Neural progenitor cell (in vitro differentiated cells): ENCODE measurements around the gene LAMP1.

ENCODE experiments used
- EZH2 ChIP-seq: fragments of 200-600 bp; sonication (generic); IDR thresholded peaks from 2 replicates; pipeline ENCODE4 v1.6.1; 2017; ENCODE audit warnings: antibody characterized with exemption, mild to moderate bottlenecking, moderate library complexity
- EZH2phosphoT487 ChIP-seq: fragments of 200-600 bp; sonication (generic); IDR thresholded peaks from 2 replicates; pipeline ENCODE4 v1.6.1; 2017; ENCODE audit warnings: antibody characterized with exemption
- TF ChIP-seq, protein P1 (sequence below): fragments of 200-600 bp; sonication (generic); IDR thresholded peaks from 2 replicates; pipeline ENCODE4 v1.5.1; 2017; ENCODE audit warnings: antibody characterized with exemption, mild to moderate bottlenecking

DNA sequence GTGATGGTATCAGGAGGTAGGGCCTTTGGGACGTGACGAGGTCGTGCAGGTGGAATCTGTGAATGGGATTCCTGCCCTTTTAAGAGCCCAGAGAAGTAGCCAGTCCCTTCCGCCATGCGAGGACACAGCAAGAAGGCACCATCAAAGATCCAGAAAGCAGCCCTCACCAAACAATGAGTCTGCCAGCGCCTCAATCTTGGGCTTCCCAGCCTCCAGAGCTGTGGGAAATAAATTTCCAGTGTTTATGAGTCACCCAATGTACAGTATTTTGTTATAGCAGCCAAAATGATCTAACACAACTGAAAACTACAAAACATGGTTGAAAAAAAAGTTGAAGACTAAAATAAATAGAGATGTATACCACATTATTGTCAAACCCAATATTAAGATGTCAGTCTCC is 16.9 kb upstream of the LAMP1 start:
- TF ChIP-seq, protein P1, sequence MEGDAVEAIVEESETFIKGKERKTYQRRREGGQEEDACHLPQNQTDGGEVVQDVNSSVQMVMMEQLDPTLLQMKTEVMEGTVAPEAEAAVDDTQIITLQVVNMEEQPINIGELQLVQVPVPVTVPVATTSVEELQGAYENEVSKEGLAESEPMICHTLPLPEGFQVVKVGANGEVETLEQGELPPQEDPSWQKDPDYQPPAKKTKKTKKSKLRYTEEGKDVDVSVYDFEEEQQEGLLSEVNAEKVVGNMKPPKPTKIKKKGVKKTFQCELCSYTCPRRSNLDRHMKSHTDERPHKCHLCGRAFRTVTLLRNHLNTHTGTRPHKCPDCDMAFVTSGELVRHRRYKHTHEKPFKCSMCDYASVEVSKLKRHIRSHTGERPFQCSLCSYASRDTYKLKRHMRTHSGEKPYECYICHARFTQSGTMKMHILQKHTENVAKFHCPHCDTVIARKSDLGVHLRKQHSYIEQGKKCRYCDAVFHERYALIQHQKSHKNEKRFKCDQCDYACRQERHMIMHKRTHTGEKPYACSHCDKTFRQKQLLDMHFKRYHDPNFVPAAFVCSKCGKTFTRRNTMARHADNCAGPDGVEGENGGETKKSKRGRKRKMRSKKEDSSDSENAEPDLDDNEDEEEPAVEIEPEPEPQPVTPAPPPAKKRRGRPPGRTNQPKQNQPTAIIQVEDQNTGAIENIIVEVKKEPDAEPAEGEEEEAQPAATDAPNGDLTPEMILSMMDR = no peak
- no peak for TF ChIP-seq EZH2phosphoT487
- TF ChIP-seq EZH2 = no peak
